Psoas muscle (tissue), 8 donors: ENCODE data around the gene CREB3. TPM values are rescaled to one million over a fixed set of nuclear protein-coding genes. Genes with fewer than 3 reads are reported as not detected.
A peak's percentile ranks its signal among the peaks of the same experiment; 100 is the strongest.

Experiments used
- ATAC-seq, 4 donors: fragments of 200-7000 bp; cut with Tn5 transposase; one replicate each; pipeline ENCODE4 v1.9.1; 2020; ENCODE audit warnings: moderate library complexity in 3 of 4, mild to moderate bottlenecking in 2 of 4
- DNase-seq, 2 donors: peaks; one replicate each; pipeline ENCODE4 v3.0.0-alpha.2; 2020
- H3K27ac ChIP-seq: fragments of 200-600 bp; one replicate; pipeline ENCODE4 v1.8.0; 2022
- H3K27me3 ChIP-seq, 3 donors: fragments of 200-600 bp in 1 of 3; one replicate each; pipeline versions ENCODE4 v1.6.1 to v1.8.0; 2013 to 2022; ENCODE audit warnings: low read length in 2 of 3, mild to moderate bottlenecking in 2 of 3, moderate library complexity in 1 of 3; ENCODE audit not compliant: insufficient read depth in 3 of 3
- H3K36me3 ChIP-seq, 2 donors: fragments of 200-600 bp in 1 of 2; one replicate each; pipeline versions ENCODE4 v1.6.1 to v1.8.0; 2013 to 2022; ENCODE audit warnings: low read depth in 1 of 2, mild to moderate bottlenecking in 1 of 2, moderate library complexity in 1 of 2; ENCODE audit not compliant: insufficient read depth in 1 of 2
- H3K4me1 ChIP-seq: fragments of 200-600 bp; one replicate; pipeline ENCODE4 v1.8.0; 2022
- H3K4me3 ChIP-seq: fragments of 200-600 bp; one replicate; pipeline ENCODE4 v1.8.0; 2022; ENCODE audit warnings: mild to moderate bottlenecking
- H3K9me3 ChIP-seq: fragments of 200-600 bp; one replicate; pipeline ENCODE4 v1.8.0; 2022
- CTCF ChIP-seq: fragments of 200-600 bp; IDR thresholded peaks from one replicate; pipeline ENCODE4 v1.8.0; 2022; ENCODE audit warnings: antibody characterized with exemption
- WGBS, 3 donors: extraction: QIAGEN DNeasy Blood & Tissue Kit; methylation state at CpG; one replicate each; pipeline versions ENCODE4 v1.1.6 to v1.1.7; 2013; 5-methylcytosine and 5-hydroxymethylcytosine counted together
- intact Hi-C, 2 donors: fragments of 100-400 bp; cut with DNase I; formaldehyde crosslinking; loops; one replicate each; pipeline versions ENCODE4 v1.11.0 to v1.14.2; 2022
- polyA plus RNA-seq, 3 donors: library from polyadenylated mRNA; stranded (reverse); fragments of 200-250 nt; gene quantifications; one replicate each; pipeline ENCODE4 v1.2.3, GENCODE V29; 2013
- total RNA-seq, 4 donors: library from RNA; stranded (reverse); fragmentation: NEBNext Ultra II Directional in 2 of 4; extraction: Animal tissue kit (Norgen Biotek cat#: 25700) in 2 of 4; gene quantifications; one replicate each; pipeline versions ENCODE4 v1.2.1 to v1.2.4, GENCODE V29; 2021 to 2023
- donor health status: healthy with polysubstance abuse.
- donor health status: DM: no; HTN: no; CAD: no; lungs with moderate emphysema.
- donor health status: Bipolar disorder and iron deficiency.
- donor health status: healthy.
- donor health status: DM: yes; HTN: yes; CAD: no.
- donor health status: DM: no; HTN: no; CAD: no.
- donor health status: DM: no; HTN: no; CAD: no.
- donor health status: DM: yes; HTN: yes; CAD: no.

CREB3 gene
- total and polyA plus RNA-seq, 7 donors: 16.1 to 55.1 (median 21.3) TPM

DNA sequence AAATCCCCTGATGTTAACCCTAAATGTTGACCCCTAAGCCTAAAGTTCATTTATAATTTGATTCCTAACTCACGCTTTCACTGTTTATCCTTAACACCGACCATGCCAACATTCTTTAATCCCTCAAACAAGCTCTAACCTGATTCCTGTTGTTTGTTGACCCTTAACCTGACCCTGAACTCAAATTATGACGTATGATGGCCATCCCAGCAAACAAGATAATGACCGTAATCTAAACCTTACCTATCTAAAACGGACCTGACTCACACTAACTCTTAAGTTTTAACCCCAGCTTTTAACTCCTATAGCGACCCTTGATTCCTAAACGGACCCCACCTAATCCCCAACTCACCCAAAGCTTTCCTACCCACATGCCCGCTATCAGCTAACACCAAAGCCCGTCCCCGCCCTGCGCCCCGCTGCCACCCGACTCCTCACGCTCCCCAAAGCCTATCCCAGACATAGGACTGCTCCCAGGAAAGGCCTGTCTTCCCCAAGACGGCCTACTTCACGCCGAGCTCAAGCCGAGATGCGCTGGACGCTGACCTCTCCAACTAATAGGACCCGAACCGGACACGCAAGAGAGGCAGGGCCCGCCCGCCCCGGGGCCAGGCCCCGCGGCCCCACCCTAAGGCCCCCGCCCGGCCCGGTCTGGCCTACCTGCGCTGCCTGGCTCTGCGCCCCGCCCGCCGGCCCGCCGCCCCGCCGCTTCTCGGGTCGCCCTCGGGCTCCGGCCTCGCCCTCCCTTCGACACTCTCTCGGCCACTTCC, 866 bp upstream of the CREB3 start:
- Histone ChIP-seq H3K9me3 (no peaks in the 10 kb centered on the region), H3K36me3 (peaks cover 0 to 35% of the 10 kb centered on the region in 2 donors), H3K27me3 (no peaks in the 10 kb centered on the region), H3K4me1 (peaks cover 54% of the 10 kb centered on the region), H3K27ac (peak overlapping the region; percentile 98), H3K4me3 (peak overlapping the region; percentile 82)
- TF ChIP-seq CTCF: no peak
- ATAC-seq: no peak
- 0 to 1% (median 1%) methylated on average over 44 to 47 of the region's 47 CpGs for WGBS, 3 donors
- no peak for DNase-seq
- intact Hi-C loops: loop anchor here (2.0 kb wide), 1 partner anchor 73 kb away; the partner anchor contains the start of genes CCDC107 (in 2 of the 2) and RMRP (in 2 of the 2)

DNA sequence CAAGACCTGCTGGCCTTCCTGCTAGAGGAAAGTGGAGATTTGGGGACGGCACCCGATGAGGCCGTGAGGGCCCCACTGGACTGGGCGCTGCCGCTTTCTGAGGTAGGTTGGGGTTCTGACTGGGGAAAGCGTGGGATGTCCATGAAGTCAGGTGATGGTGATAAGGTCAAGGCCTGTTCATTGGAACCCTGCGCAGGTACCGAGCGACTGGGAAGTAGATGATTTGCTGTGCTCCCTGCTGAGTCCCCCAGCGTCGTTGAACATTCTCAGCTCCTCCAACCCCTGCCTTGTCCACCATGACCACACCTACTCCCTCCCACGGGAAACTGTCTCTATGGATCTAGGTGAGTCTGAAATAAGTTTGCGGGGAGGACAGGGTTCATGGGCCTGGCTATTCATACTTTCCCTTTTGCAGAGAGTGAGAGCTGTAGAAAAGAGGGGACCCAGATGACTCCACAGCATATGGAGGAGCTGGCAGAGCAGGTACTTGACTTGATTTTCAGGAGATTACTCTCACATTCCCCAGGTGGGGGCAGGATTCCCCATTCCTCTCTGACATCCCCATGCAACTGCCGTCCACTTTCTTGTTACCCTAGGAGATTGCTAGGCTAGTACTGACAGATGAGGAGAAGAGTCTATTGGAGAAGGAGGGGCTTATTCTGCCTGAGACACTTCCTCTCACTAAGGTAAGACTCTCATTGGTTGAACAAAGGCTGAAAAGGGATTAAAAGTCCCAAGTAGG, 505 bp downstream of the CREB3 start:
- DNase-seq (no peak), ATAC-seq (peak in 2 of 4 donors; percentile 0 to 1)
- H3K27me3 ChIP-seq: no peaks in the 10 kb centered on the region
- H3K36me3 ChIP-seq: peaks cover 6 to 48% of the 10 kb centered on the region in 2 donors
- no peak for TF ChIP-seq CTCF
- H3K4me3 ChIP-seq: peak overlapping the region; percentile 82
- H3K27ac ChIP-seq: peak overlapping the region; percentile 98
- WGBS, 3 donors: 1 to 2% (median 1%) methylated on average over 14 of the region's 14 CpGs
- intact Hi-C loops: no loop called here
- H3K4me1 ChIP-seq: peaks cover 40% of the 10 kb centered on the region
- H3K9me3 ChIP-seq: no peaks in the 10 kb centered on the region

GRCh38 chr9:35734096-35734495, 1.6 kb downstream of the CREB3 start:
- Histone ChIP-seq H3K4me1 (peaks cover 29% of the 10 kb centered on the region), H3K27me3 (no peaks in the 10 kb centered on the region), H3K4me3 (peak overlapping the region; percentile 82), H3K27ac (peak overlapping the region; percentile 98), H3K36me3 (peaks cover 11 to 60% of the 10 kb centered on the region in 2 donors), H3K9me3 (no peaks in the 10 kb centered on the region)
- ATAC-seq (no peak), DNase-seq (no peak)
- intact Hi-C loops: loop anchor here in 1 of 2 donors (2.0 kb wide), 1 partner anchor 15 kb away; the partner anchor contains the start of genes GBA2 and RGP1
- 79 to 90% (median 86%) methylated on average over 3 of the region's 3 CpGs for WGBS, 3 donors
- no peak for TF ChIP-seq CTCF

DNA sequence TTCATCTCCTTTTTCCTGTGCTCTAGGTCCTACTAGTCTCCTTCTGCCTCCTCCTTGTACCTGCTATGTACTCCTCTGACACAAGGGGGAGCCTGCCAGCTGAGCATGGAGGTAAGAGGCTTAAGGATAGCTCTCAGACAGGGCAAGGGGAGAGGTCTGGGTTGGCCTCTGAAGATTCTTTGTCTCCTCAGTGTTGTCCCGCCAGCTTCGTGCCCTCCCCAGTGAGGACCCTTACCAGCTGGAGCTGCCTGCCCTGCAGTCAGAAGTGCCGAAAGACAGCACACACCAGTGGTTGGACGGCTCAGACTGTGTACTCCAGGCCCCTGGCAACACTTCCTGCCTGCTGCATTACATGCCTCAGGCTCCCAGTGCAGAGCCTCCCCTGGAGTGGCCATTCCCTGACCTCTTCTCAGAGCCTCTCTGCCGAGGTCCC, 3.8 kb downstream of the CREB3 start:
- 31 to 48% (median 34%) methylated on average over 5 of the region's 5 CpGs for WGBS, 3 donors
- intact Hi-C loops: no loop called here
- H3K9me3 ChIP-seq: no peaks in the 10 kb centered on the region
- peak in 2 of 4 donors; percentile 30 to 37 for ATAC-seq
- no peak overlapping the region for H3K4me3 ChIP-seq
- TF ChIP-seq CTCF: peak; percentile 75
- DNase-seq: peak; percentile 49 to 74
- peaks cover 11% of the 10 kb centered on the region for H3K4me1 ChIP-seq
- H3K27me3 ChIP-seq: no peaks in the 10 kb centered on the region
- H3K27ac ChIP-seq: peak overlapping the region; percentile 53
- peaks cover 27 to 81% of the 10 kb centered on the region in 2 donors for H3K36me3 ChIP-seq
